ENCODE measurements around the gene AFAP1. TPM values are rescaled to one million over a fixed set of nuclear protein-coding genes. Genes with fewer than 3 reads are reported as not detected.

The AFAP1 gene
- total RNA-seq, 2 experiments from 2014 or later, result not detected

DNA sequence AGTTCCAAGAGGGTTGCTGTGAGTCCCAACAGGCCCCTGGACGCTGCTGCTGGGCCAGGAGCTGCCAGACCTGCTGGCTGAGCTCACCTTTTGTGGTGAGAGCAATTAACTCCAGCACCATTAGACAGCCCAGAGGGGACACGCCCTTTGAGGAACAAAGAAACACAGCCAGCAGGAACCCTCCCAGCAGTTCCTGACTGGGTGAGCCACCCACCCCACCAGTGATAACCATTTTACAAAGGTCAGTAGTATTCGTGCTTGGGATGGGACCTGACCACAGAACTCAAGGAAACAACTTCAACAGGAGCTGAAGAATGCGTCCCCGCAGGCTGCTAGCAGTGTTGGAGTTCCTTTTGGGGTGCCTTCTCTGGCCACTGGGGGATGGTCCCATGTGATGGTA, 38.8 kb upstream of the AFAP1 start:
- no peaks in the 10 kb centered on the region for H3K79me2 ChIP-seq (ENCODE audit: insufficient read depth, low read depth, low read length)
- no peaks in the 10 kb centered on the region for H3K9me3 ChIP-seq (ENCODE audit: low read length)
- ChIA-PET CTCF (ENCODE audit: unreplicated experiment) (no interaction called here), POLR2A (no interaction called here)
- TF ChIP-seq EZH2phosphoT487 (IDR thresholded peaks at IDR 0.05; ENCODE audit: borderline replicate concordance, low read depth, low read length), result no peak
- TF ChIP-seq, protein P1, sequence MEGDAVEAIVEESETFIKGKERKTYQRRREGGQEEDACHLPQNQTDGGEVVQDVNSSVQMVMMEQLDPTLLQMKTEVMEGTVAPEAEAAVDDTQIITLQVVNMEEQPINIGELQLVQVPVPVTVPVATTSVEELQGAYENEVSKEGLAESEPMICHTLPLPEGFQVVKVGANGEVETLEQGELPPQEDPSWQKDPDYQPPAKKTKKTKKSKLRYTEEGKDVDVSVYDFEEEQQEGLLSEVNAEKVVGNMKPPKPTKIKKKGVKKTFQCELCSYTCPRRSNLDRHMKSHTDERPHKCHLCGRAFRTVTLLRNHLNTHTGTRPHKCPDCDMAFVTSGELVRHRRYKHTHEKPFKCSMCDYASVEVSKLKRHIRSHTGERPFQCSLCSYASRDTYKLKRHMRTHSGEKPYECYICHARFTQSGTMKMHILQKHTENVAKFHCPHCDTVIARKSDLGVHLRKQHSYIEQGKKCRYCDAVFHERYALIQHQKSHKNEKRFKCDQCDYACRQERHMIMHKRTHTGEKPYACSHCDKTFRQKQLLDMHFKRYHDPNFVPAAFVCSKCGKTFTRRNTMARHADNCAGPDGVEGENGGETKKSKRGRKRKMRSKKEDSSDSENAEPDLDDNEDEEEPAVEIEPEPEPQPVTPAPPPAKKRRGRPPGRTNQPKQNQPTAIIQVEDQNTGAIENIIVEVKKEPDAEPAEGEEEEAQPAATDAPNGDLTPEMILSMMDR (conservative IDR thresholded peaks at IDR 0.05; ENCODE audit: low read length), result no peak
- H2AFZ ChIP-seq (ENCODE audit: low read length), result no peak overlapping the region
- no peaks in the 10 kb centered on the region for H4K20me1 ChIP-seq (ENCODE audit: insufficient read depth, low read length)
- no peaks in the 10 kb centered on the region for H3K36me3 ChIP-seq (ENCODE audit: insufficient read depth, low read length)
- no peak overlapping the region for H3K4me2 ChIP-seq (ENCODE audit: low read length)
- no peak overlapping the region for H3K27ac ChIP-seq (ENCODE audit: low read depth, low read length, poor library complexity, severe bottlenecking)
- no TSS peak for BruUV-seq (replicated peaks)
- H3K9me2 ChIP-seq (ENCODE audit: insufficient read depth, low read length), result no peaks in the 10 kb centered on the region
- DNase-seq (ENCODE audit: low spot score), result no peak
- H3K4me3 ChIP-seq (ENCODE audit: low read depth, low read length, poor library complexity, severe bottlenecking), result no peak overlapping the region
- no peaks in the 10 kb centered on the region for H3K4me1 ChIP-seq (ENCODE audit: insufficient read depth, low read length, poor library complexity, severe bottlenecking)
- intact Hi-C loops (cut with micrococcal nuclease; ENCODE audit: unreplicated experiment), result no loop called here

DNA sequence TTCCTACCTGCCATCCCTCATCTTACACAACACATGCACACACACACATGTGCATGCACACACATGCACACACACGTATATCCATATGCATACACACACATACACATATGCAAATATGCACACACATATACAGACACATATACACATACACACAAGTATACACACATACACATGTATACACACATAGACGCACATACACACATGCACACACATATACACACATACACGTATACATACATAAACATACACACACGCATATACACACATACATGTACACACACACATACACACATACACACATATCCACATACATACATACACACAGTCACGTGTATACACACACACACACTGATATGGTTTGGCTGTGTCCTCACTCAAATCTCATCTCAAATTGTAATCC, 37.0 kb upstream of the AFAP1 start:
- intact Hi-C loops (cut with micrococcal nuclease; ENCODE audit: unreplicated experiment), result no loop called here
- Histone ChIP-seq H2AFZ (ENCODE audit: low read length) (no peak overlapping the region), H3K36me3 (ENCODE audit: insufficient read depth, low read length) (no peaks in the 10 kb centered on the region), H3K4me2 (ENCODE audit: low read length) (no peak overlapping the region), H3K9me3 (ENCODE audit: low read length) (no peaks in the 10 kb centered on the region), H3K79me2 (ENCODE audit: insufficient read depth, low read depth, low read length) (no peaks in the 10 kb centered on the region), H4K20me1 (ENCODE audit: insufficient read depth, low read length) (no peaks in the 10 kb centered on the region), H3K4me3 (ENCODE audit: low read depth, low read length, poor library complexity, severe bottlenecking) (no peak overlapping the region), H3K27ac (ENCODE audit: low read depth, low read length, poor library complexity, severe bottlenecking) (no peak overlapping the region), H3K9me2 (ENCODE audit: insufficient read depth, low read length) (no peaks in the 10 kb centered on the region), H3K4me1 (ENCODE audit: insufficient read depth, low read length, poor library complexity, severe bottlenecking) (no peaks in the 10 kb centered on the region)
- no TSS peak for BruUV-seq (replicated peaks)
- TF ChIP-seq EZH2phosphoT487 (IDR thresholded peaks at IDR 0.05; ENCODE audit: borderline replicate concordance, low read depth, low read length), result no peak
- DNase-seq (ENCODE audit: low spot score), result no peak
- ChIA-PET POLR2A (no interaction called here), CTCF (ENCODE audit: unreplicated experiment) (no interaction called here)

GRCh38 chr4:7976025-7976424, 36.4 kb upstream of the AFAP1 start:
- H2AFZ ChIP-seq (ENCODE audit: low read length), result no peak overlapping the region
- no peak overlapping the region for H3K4me3 ChIP-seq (ENCODE audit: low read depth, low read length, poor library complexity, severe bottlenecking)
- no peak for DNase-seq (ENCODE audit: low spot score)
- no peaks in the 10 kb centered on the region for H3K9me3 ChIP-seq (ENCODE audit: low read length)
- intact Hi-C loops (cut with micrococcal nuclease; ENCODE audit: unreplicated experiment), result no loop called here
- H4K20me1 ChIP-seq (ENCODE audit: insufficient read depth, low read length), result no peaks in the 10 kb centered on the region
- TF ChIP-seq EZH2phosphoT487 (IDR thresholded peaks at IDR 0.05; ENCODE audit: borderline replicate concordance, low read depth, low read length), result no peak
- TF ChIP-seq, protein P1 (conservative IDR thresholded peaks at IDR 0.05; ENCODE audit: low read length), result no peak
- no peak overlapping the region for H3K27ac ChIP-seq (ENCODE audit: low read depth, low read length, poor library complexity, severe bottlenecking)
- ChIA-PET CTCF (ENCODE audit: unreplicated experiment) (no interaction called here), POLR2A (no interaction called here)
- no peak overlapping the region for H3K4me2 ChIP-seq (ENCODE audit: low read length)
- H3K9me2 ChIP-seq (ENCODE audit: insufficient read depth, low read length), result no peaks in the 10 kb centered on the region
- no peaks in the 10 kb centered on the region for H3K36me3 ChIP-seq (ENCODE audit: insufficient read depth, low read length)
- H3K79me2 ChIP-seq (ENCODE audit: insufficient read depth, low read depth, low read length), result no peaks in the 10 kb centered on the region
- H3K4me1 ChIP-seq (ENCODE audit: insufficient read depth, low read length, poor library complexity, severe bottlenecking), result no peaks in the 10 kb centered on the region
- no TSS peak for BruUV-seq (replicated peaks)
